ENCODE data around the gene CCDC78.

The CCDC78 gene

GRCh38 chr16:711084-711483 lies 15.2 kb downstream of the CCDC78 start:
- DNase-seq (ENCODE audit: insufficient read length) (no peak), FAIRE-seq (no peak)
- no peak for TF ChIP-seq POLR2AphosphoS5 (IDR thresholded peaks at IDR 0.05; ENCODE audit: low read depth, low read length)
- TF ChIP-seq TAF1 (IDR thresholded peaks at IDR 0.05; ENCODE audit: borderline replicate concordance, low read depth, low read length), result no peak
- TF ChIP-seq POLR2A (IDR thresholded peaks at IDR 0.05; ENCODE audit: low read depth, low read length), result no peak

GRCh38 chr16:710500-711075 lies 15.7 kb downstream of the CCDC78 start:
- no peak for FAIRE-seq
- DNase-seq (ENCODE audit: insufficient read length), result no peak
- TF ChIP-seq TAF1 (IDR thresholded peaks at IDR 0.05; ENCODE audit: borderline replicate concordance, low read depth, low read length), result no peak
- TF ChIP-seq POLR2A (IDR thresholded peaks at IDR 0.05; ENCODE audit: low read depth, low read length), result no peak
- no peak for TF ChIP-seq POLR2AphosphoS5 (IDR thresholded peaks at IDR 0.05; ENCODE audit: low read depth, low read length)

GRCh38 chr16:709566-710499 lies 16.4 kb downstream of the CCDC78 start:
- no peak for DNase-seq (ENCODE audit: insufficient read length)
- FAIRE-seq, result no peak
- no peak for TF ChIP-seq POLR2AphosphoS5 (IDR thresholded peaks at IDR 0.05; ENCODE audit: low read depth, low read length)
- TF ChIP-seq TAF1 (IDR thresholded peaks at IDR 0.05; ENCODE audit: borderline replicate concordance, low read depth, low read length), result no peak
- TF ChIP-seq POLR2A (IDR thresholded peaks at IDR 0.05; ENCODE audit: low read depth, low read length), result no peak

GRCh38 chr16:708959-709358 lies 17.3 kb downstream of the CCDC78 start:
- TF ChIP-seq POLR2A (IDR thresholded peaks at IDR 0.05; ENCODE audit: low read depth, low read length) (no peak), TAF1 (IDR thresholded peaks at IDR 0.05; ENCODE audit: borderline replicate concordance, low read depth, low read length) (no peak), POLR2AphosphoS5 (IDR thresholded peaks at IDR 0.05; ENCODE audit: low read depth, low read length) (no peak)
- DNase-seq (ENCODE audit: insufficient read length) (no peak), FAIRE-seq (no peak)

GRCh38 chr16:708019-708418 lies 18.2 kb downstream of the CCDC78 start:
- no peak for TF ChIP-seq POLR2AphosphoS5 (IDR thresholded peaks at IDR 0.05; ENCODE audit: low read depth, low read length)
- no peak for TF ChIP-seq TAF1 (IDR thresholded peaks at IDR 0.05; ENCODE audit: borderline replicate concordance, low read depth, low read length)
- TF ChIP-seq POLR2A (IDR thresholded peaks at IDR 0.05; ENCODE audit: low read depth, low read length), result no peak
- FAIRE-seq (no peak), DNase-seq (ENCODE audit: insufficient read length) (no peak)

- DNase-seq (ENCODE audit: insufficient read length) (no peak), FAIRE-seq (no peak)
- no peak for TF ChIP-seq TAF1 (IDR thresholded peaks at IDR 0.05; ENCODE audit: borderline replicate concordance, low read depth, low read length)
- TF ChIP-seq POLR2A (IDR thresholded peaks at IDR 0.05; ENCODE audit: low read depth, low read length), result no peak
- no peak for TF ChIP-seq POLR2AphosphoS5 (IDR thresholded peaks at IDR 0.05; ENCODE audit: low read depth, low read length)
Measured at GRCh38 chr16:707062-707538, 19.1 kb downstream of the CCDC78 start.

- TF ChIP-seq POLR2AphosphoS5 (IDR thresholded peaks at IDR 0.05; ENCODE audit: low read depth, low read length) (no peak), TAF1 (IDR thresholded peaks at IDR 0.05; ENCODE audit: borderline replicate concordance, low read depth, low read length) (no peak), POLR2A (IDR thresholded peaks at IDR 0.05; ENCODE audit: low read depth, low read length) (no peak)
- DNase-seq (ENCODE audit: insufficient read length) (no peak), FAIRE-seq (no peak)
Measured at GRCh38 chr16:706189-707061, 19.8 kb downstream of the CCDC78 start.

GRCh38 chr16:705431-706188 lies 20.6 kb downstream of the CCDC78 start, which contains the start of gene FBXL16:
FBXL16 (minus strand) TSS chr16:705801; CDS start chr16:697405, 8,396 bp downstream.
- no peak for TF ChIP-seq TAF1 (IDR thresholded peaks at IDR 0.05; ENCODE audit: borderline replicate concordance, low read depth, low read length)
- FAIRE-seq, result no peak
- no peak for DNase-seq (ENCODE audit: insufficient read length)

GRCh38 chr16:704552-705380 lies 21.5 kb downstream of the CCDC78 start:
- FAIRE-seq (no peak), DNase-seq (ENCODE audit: insufficient read length) (no peak)
- no peak for TF ChIP-seq POLR2A (IDR thresholded peaks at IDR 0.05; ENCODE audit: low read depth, low read length)
- TF ChIP-seq TAF1 (IDR thresholded peaks at IDR 0.05; ENCODE audit: borderline replicate concordance, low read depth, low read length), result no peak
- TF ChIP-seq POLR2AphosphoS5 (IDR thresholded peaks at IDR 0.05; ENCODE audit: low read depth, low read length), result no peak

- no peak for TF ChIP-seq POLR2A (IDR thresholded peaks at IDR 0.05; ENCODE audit: low read depth, low read length)
- FAIRE-seq (no peak), DNase-seq (ENCODE audit: insufficient read length) (no peak)
Measured at GRCh38 chr16:704047-704446, 22.2 kb downstream of the CCDC78 start.
